IPS-18c (cell line): ENCODE results near the gene MAML2.
"Not testable (repeated sequence)": the region's sequence is repeated elsewhere in the genome, so short reads cannot be mapped to it uniquely, and the experiment has no call there.

ENCODE experiments used
- H3K4me3 ChIP-seq: 2 replicates; pipeline ENCODE4 v1.7.0; 2013; ENCODE audit warnings: low read depth, mild to moderate bottlenecking, low read length, moderate library complexity; ENCODE audit not compliant: insufficient read depth
- H3K9me3 ChIP-seq: one replicate; pipeline ENCODE4 v1.6.1; 2013; ENCODE audit warnings: mild to moderate bottlenecking, low read length, moderate library complexity; ENCODE audit not compliant: control insufficient read depth, insufficient read depth

MAML2 gene

DNA sequence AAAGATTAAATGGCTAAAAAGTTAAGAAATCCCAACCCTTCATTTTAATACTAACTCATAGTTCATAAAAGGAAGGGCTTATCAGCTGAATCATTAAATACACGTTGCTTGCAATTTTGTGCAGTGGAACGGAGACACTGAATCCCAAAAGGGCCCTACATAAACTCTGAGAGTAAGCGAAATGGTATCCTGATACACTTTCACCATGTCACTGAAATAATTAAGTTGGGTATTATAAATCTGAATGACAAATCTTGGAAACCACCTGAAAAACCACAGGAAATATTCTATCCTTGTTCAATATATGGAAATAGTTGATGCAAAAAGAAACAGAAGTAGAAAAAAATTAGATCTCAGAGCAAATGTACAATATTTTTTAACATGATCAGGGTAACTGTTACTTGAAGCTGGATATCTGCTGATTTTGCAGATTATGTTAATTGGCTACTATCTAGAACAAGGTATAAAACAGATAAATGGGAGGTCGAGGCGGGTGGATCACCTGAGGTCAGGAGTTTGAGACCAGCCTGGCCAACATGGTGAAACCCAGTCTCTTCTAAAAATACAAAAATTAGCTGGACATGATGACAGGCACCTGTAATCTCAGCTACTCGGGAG lies 55.1 kb downstream of the MAML2 start:
- H3K9me3 ChIP-seq: no peaks in the 10 kb centered on the region
- H3K4me3 ChIP-seq: no peak overlapping the region

DNA sequence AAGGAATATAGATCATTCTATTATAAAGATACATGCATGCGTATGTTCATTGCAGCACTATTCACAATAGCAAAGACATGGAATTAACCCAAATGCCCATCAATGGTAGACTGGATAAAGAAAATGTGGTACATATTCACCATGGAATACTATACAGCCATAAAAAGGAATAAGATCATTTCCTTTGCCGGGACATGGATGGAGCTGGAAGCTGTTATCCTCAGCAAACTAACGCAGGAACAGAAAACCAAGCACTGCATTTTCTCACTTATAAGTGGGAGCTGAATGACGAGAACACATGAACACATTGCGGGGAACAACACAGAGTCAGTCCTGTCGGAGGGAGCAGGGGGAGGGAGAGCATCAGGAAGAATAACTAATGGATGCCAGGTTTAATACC lies 57.0 kb downstream of the MAML2 start:
- not testable (repeated sequence) for H3K4me3 ChIP-seq, H3K9me3 ChIP-seq

DNA sequence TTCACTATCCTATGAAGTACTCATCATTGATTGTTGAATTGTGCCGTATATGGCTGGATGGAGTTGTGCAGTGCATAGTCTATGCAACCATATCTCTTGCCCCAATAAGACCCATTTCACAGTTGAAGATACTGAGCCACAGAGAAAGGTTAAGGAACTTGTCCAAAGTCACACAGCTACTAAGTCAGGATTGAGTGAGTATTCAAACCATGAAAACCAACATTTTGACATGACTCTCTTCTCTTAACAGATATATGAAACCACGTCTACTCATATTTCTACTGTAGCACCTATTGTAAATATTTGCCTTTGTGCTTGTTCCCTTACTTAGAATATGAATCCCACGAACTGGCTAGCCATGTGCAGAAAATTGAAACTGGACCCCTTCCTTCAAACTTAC lies 58.1 kb downstream of the MAML2 start:
- H3K4me3 ChIP-seq: no peak overlapping the region
- H3K9me3 ChIP-seq: no peaks in the 10 kb centered on the region

DNA sequence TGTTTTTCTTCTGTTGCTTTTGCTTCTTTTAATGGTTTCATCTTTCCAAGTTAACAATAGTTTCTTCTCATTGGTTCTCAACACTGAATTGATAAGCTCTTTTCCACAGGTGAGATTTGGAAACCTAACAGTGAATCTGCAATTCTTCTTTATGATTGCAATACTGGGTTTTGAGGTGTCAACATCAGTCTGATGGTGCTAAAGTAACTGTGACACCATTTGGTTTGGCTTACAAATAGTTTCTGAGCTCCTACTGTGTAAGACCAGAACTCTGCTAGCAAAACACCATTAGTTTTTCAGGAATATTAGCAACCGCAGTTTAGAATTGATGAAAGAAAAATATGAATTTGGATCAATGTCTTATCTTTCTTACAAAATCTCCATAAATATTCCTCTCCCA lies 58.6 kb downstream of the MAML2 start:
- Histone ChIP-seq H3K9me3 (no peaks in the 10 kb centered on the region), H3K4me3 (no peak overlapping the region)

DNA sequence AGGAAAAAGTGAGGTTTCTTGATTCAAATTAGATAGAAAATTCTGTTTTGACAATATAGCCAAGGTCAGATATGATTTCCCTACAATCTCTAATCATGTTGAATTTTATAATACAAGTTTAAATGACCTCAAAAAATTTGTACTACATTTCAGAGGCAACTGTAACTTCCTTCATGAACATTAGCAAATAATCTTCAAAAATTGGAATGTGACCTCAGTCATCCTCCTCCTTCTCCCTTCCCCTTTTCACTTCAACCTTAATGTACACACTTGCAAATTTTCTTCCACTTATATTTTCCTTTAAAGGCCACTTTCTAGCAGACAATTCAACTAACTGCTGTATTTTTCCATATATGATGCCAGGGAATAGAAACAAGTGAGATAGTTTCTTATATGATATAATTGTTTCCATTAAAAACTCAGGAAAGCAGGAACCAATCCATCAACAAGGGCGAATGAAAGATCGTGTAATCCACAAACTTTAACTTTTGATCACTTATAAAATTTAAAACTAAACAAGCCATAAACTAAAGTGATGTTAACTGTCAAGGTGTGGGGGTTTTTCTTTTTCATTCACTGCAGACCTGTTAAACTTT lies 60.3 kb downstream of the MAML2 start:
- Histone ChIP-seq H3K9me3 (no peaks in the 10 kb centered on the region), H3K4me3 (no peak overlapping the region)

DNA sequence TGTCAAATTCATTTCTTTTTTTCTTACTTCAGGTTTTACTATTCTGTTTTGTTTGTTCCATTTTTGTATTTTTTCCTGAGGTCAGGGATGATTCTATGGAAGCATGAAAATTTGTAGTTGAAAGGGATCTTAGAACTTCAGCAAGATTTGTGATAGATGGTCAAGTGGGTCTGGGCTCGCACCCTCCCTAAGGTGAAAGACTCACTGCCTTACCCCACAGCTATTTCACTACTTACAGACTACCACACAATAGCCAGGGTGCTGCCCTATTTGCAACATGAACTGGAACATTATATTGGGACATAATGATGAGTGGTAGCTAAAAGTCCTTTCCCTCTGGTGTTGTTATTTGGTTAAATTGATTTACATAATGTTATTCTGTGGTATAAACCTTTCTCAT lies 62.6 kb downstream of the MAML2 start:
- no peaks in the 10 kb centered on the region for H3K9me3 ChIP-seq
- no peak overlapping the region for H3K4me3 ChIP-seq

DNA sequence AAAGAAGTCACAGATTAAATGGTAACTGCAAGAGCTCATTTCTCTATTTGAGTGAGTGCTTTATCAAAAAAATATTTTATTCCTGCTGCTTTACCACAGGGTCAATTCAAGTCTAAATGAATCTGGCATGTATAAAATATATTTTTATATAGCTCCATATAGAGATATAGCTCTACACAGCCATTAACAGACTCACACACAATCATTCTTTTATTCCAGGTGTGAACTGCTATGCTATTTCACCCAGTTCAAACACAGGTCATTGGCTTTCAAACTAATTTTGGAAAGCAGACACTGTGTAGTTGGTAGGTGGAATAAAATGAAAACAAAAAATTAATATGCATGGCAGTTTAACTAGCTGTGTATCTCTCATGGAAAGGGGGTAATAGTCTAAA lies 63.1 kb downstream of the MAML2 start:
- H3K9me3 ChIP-seq: no peaks in the 10 kb centered on the region
- no peak overlapping the region for H3K4me3 ChIP-seq

DNA sequence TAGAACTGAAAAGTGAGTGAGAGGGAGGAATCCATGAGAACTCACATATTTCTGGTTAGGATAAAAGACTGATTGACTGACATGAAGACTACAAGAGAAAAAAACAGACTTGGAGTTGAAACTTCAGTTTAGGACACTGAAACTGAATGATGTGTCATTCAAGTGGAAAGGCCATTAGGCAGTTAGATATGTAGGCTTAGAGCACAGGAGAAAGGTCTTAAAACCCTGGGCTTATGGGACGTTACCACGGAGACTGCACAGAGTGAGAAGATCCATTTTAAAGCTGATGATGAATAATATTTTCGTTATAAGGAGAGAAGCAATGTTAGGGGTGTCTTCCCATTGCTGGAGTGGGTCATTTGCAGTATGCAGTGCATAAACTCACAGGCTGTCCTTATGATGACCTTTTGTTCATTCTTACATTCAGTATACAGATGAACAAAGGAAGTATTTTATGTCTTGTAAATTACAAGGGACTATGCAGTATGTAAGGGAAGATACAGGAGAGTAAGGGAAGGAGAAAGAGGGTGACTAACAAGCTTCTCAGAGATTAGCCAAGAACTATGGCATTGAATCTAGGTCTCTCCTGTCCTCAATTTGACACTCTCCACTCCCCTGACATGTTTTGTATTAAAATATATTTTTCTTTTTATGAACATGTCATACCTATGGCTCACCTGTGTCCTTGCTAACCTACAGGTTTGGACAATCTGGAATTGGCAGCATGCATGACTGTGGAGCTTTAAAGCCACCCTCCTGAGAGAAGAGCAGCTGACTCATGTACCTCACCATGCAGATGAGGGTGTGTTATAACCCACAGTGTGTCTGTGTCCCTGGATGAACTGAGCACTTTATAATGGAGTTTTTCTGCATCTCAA lies 63.7 kb downstream of the MAML2 start:
- H3K4me3 ChIP-seq: no peak overlapping the region
- no peaks in the 10 kb centered on the region for H3K9me3 ChIP-seq

DNA sequence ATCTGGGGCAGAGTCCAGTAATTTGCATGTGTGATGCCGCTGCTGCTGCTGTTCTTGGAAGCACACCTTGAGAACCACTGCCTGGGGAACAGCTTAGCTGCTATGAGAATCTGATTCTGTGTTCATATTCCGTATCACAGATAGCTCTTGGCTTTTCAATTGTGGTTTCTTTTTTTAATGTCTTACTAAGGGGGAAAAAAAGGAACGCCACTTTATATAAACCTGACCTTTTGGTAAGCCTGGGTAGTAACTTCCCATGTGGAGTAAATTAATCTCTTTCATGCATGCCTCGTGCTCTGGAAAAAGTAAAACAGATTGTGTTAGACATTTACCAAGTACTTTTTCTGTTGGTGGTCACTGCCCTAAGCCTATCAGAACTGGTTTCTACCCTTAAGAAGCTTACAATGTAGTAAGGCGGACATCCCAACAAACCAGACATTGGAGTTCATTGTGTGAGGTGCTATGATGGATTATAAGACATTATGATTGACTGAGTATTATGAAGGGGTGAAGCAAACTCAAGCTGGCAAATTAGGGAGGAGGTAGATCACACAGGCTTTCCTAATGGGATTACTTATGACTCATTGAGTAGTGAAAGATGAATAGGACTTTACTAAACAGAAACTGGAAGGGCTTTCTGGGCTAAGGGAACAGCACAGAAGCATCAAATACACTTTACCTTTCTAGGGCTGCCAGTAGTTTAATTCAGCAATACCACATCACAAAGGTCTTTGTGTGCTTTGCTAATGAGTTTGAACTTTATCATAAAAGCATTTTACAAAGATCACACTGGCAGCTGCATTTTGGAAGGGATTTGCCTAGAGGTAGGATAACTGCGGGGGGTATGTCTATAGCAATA lies 64.7 kb downstream of the MAML2 start:
- H3K9me3 ChIP-seq: no peaks in the 10 kb centered on the region

DNA sequence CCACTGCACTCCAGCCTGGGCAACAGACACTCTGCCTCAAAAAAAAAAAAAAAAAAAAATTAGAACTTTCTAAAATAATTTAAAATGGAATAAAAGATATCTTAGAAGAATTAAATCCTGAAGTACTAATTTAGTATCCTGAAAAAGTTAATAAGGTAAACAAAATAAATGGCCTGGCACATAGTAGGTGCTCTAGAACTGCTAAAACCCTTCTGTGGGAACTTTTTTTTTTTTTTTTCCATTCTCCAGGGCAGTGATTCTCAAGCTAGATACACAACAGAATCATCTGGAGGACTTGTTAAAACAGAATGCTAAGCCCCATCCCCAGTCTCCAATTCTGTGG lies 65.3 kb downstream of the MAML2 start:
- no peak overlapping the region for H3K4me3 ChIP-seq
- H3K9me3 ChIP-seq: no peaks in the 10 kb centered on the region

More for the DNA sequence above, 64.7 kb downstream of the MAML2 start:
- H3K4me3 ChIP-seq: no peak overlapping the region

DNA sequence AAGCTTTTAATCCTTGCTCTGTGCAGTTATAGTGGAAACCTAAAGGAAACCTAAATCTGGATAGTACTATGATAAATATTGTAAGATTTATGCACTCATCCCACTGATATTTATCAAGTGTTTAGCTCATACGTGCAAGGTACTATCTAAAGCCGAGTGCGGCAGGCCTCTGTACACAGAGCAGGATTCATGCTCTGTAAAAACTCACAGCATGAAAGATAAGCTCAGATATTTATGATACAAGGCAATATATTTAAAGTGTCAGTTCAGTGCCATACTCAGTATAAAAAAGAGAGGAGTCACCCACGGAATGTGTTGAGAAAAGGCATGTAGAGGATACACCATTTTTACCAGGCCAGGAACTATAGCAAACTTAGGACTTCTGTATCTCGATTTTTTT lies 66.2 kb downstream of the MAML2 start:
- no peak overlapping the region for H3K4me3 ChIP-seq
- no peaks in the 10 kb centered on the region for H3K9me3 ChIP-seq

DNA sequence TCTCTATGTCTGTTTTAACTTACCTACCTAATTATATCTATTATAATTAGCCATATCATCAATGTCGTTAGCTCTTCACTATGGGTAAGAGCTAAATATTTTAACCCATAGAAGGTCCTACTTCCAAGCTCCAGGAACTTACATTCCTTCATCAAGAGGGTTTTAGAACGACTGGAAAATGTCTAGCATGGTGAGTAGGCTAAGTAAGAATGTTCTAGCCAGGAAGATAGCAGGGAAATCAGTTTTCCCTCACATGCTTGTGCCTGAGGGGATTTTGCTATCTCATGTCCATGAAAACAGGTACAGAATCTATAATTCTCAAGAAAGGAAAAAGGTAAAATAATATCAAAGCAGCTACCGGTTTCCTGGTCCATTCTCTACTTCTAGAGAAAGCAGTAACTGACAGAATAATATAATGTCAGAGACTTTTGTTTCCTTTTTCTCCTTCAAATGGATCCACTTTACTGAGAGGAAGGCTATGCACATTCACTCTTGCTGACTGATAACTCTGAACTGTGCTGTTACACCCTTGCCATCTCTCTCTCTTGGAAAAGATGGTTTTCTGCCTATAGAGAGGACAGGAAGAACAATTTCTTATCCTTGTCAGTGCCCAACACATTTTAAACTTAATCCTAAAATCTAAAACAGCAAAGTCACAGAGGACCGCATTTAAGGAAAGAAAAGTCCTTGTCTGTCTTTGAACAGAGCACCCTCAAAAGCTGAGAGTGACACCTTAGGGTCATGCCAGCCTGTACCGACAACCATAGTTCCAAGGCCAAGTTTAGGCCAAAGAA lies 67.0 kb downstream of the MAML2 start:
- H3K4me3 ChIP-seq: no peak overlapping the region
- H3K9me3 ChIP-seq: no peaks in the 10 kb centered on the region

DNA sequence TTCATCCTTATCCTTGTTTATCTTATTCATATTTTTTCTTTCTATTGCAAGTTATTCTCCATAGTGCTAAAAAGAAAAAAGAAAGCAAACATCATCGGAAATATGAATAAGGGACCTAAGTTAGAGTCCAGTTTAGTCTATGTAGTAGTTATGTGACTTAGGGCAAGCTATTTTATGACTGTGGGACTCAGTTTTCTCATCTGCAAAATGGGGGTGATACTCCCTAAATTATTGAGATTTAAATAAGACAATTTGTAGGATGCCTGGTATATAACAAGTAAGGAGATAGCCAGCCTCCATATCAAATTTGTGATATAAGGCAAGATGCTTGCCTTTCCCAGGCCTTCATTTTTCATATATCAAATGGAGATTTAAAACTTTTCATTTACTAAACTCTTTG lies 69.5 kb downstream of the MAML2 start:
- Histone ChIP-seq H3K4me3 (no peak overlapping the region), H3K9me3 (no peaks in the 10 kb centered on the region)

DNA sequence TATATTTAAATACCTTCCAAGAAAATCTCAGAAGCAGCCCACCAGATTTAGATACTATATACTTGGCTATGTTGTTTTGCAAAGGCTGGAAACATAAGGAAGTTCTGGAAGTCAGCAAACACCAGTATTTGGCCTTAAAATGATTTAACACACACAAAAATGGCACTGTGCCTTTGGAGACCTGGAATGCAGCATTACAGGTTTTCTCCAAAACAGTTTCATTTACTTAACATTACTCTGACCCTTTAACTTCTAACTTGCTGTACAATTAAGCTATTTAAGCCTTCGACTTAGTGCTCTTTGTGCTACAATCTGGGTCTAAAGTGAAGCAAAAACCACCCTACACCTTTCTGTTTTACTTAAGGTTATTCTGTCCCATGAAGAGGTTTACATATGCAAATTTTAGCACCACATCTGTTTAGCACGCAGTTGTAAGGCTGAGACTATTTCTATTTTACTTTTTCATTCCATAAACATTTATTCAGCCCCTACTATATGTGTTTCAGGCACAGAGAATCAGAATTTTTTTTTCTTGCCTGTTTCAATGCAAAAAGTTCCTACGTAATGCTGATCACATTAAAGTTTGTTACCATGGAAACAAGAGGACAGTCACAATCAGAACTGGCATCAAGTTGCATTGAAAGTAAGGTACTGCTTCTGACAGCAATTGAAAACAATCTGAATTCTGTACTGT lies 70.3 kb downstream of the MAML2 start:
- Histone ChIP-seq H3K9me3 (no peaks in the 10 kb centered on the region), H3K4me3 (no peak overlapping the region)

DNA sequence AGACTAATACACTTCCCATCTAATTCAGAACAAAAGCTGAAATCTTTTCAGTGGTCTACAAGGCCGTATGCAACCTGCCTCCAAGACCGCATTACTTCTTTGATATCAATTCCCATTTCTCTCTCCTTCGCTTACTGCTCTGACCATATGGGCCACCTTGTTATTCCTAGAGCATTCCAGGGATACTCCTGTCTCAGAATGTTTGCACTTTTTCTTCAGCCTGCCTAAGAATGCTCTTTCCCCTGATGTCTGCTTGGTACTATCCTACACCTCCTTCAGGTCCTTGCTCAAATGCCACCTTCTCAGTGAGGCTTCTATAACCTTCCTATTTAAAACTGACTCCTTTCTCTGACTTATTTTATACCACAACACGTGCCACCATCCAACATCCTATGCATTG lies 71.2 kb downstream of the MAML2 start:
- Histone ChIP-seq H3K9me3 (no peaks in the 10 kb centered on the region), H3K4me3 (no peak overlapping the region)

DNA sequence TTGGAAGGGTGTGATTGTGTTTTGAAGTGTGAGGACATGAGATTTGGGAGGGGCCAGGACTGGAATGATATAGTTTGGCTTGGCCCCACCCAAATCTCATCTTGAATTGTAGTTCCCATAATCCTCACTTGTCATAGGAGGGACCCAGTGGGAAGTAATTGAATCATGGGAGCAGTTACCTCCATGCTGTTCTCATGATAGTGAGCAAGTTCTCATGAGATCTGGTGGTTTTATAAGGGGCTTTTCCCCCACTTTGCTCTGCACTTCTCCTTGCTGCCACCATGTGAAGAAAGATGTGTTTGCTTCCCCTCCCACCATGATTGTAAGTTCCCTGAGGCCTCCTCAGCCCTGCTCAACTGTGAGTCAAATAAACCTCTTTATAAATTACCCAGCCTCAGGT lies 71.6 kb downstream of the MAML2 start:
- not testable (repeated sequence) for H3K9me3 ChIP-seq, H3K4me3 ChIP-seq
